G401 (cell line): ENCODE results near the gene KRT32. TPM values are rescaled to one million over a fixed set of nuclear protein-coding genes. Genes with fewer than 3 reads are reported as not detected.

Experiments
- DNase-seq: peaks from one replicate; pipeline ENCODE4 v3.0.0-alpha.2; 2015; ENCODE audit warnings: low spot score
- in situ Hi-C: cut with HindIII; loops from 2 replicates; pipeline ENCODE4 v1.10.0; 2016; ENCODE audit warnings: low sequenced_read_pairs, mixed read lengths
- total RNA-seq: library from RNA; depleted of rRNA; stranded (reverse); fragments of >200 nt; shearing (Covaris generic); gene quantifications from 2 replicates; pipeline ENCODE4 v1.2.3, GENCODE V29; 2014; rRNA removed

KRT32 gene
- total RNA-seq, 1 experiment from 2014 or later = not detected

- DNase-seq = no peak
- in situ Hi-C loops = no loop called here
Observed at GRCh38 chr17:41415833-41416335, 51.3 kb downstream of the KRT32 start.

- in situ Hi-C loops = no loop called here
- DNase-seq = no peak
Observed at GRCh38 chr17:41415411-41415810, 51.8 kb downstream of the KRT32 start.

- in situ Hi-C loops = no loop called here
Observed at GRCh38 chr17:41413982-41414381, 53.2 kb downstream of the KRT32 start.

GRCh38 chr17:41413353-41413957, 53.7 kb downstream of the KRT32 start:
- in situ Hi-C loops = no loop called here
- no peak for DNase-seq

More at GRCh38 chr17:41413982-41414381, 53.2 kb downstream of the KRT32 start:
- no peak for DNase-seq

- in situ Hi-C loops = no loop called here
- DNase-seq = no peak
Observed at GRCh38 chr17:41411072-41411840, 55.9 kb downstream of the KRT32 start.

Other genes with a start within 250 kb of the KRT32 start
- not detected in 2 replicates for gene KRTAP9-2, start 240.7 kb downstream of the KRT32 start, total RNA-seq
- gene KRTAP9-3, start 234.9 kb downstream of the KRT32 start, total RNA-seq = not detected in 2 replicates
- not detected in 2 replicates for gene KRTAP9-8, start 229.4 kb downstream of the KRT32 start, total RNA-seq
- not detected in 2 replicates for gene KRTAP9-4, start 217.7 kb downstream of the KRT32 start, total RNA-seq
- not detected in 2 replicates for gene KRTAP9-9, start 212.0 kb downstream of the KRT32 start, total RNA-seq
- gene KRTAP9-6, start 202.0 kb downstream of the KRT32 start, total RNA-seq = not detected in 2 replicates
- not detected in 2 replicates for gene KRTAP9-7, start 191.7 kb downstream of the KRT32 start, total RNA-seq
- gene KRTAP29-1, start 164.5 kb downstream of the KRT32 start, total RNA-seq = not detected in 2 replicates
- gene KRTAP16-1, start 158.1 kb downstream of the KRT32 start, total RNA-seq = not detected in 2 replicates
- not detected in 2 replicates for gene KRTAP17-1, start 151.7 kb downstream of the KRT32 start, total RNA-seq
- not detected in 2 replicates for gene KRT33A, start 116.6 kb downstream of the KRT32 start, total RNA-seq
- not detected in 2 replicates for gene KRT33B, start 97.6 kb downstream of the KRT32 start, total RNA-seq
- not detected in 2 replicates for gene KRT34, start 85.1 kb downstream of the KRT32 start, total RNA-seq
- not detected in 2 replicates for gene KRT31, start 69.8 kb downstream of the KRT32 start, total RNA-seq
- not detected in 2 replicates for gene KRT37, start 42.8 kb downstream of the KRT32 start, total RNA-seq
- not detected in 2 replicates for gene KRT38, start 26.4 kb downstream of the KRT32 start, total RNA-seq
- gene KRT35, start 13.8 kb upstream of the KRT32 start, total RNA-seq = not detected in 2 replicates
- not detected in 2 replicates for gene KRT36, start 22.5 kb upstream of the KRT32 start, total RNA-seq
- gene KRT13, start 38.2 kb upstream of the KRT32 start, total RNA-seq = not detected in 2 replicates
- not detected in 2 replicates for gene KRT15, start 51.5 kb upstream of the KRT32 start, total RNA-seq
- 7.8 TPM in 1 of 2 replicates, not detected in the other for gene KRT19, start 60.9 kb upstream of the KRT32 start, total RNA-seq
- not detected in 2 replicates for gene KRT9, start 104.7 kb upstream of the KRT32 start, total RNA-seq
- gene KRT14, start 119.5 kb upstream of the KRT32 start, total RNA-seq = not detected in 2 replicates
- gene KRT16, start 145.4 kb upstream of the KRT32 start, total RNA-seq = not detected in 2 replicates
- gene KRT17, start 157.2 kb upstream of the KRT32 start, total RNA-seq = not detected in 2 replicates
- gene EIF1, start 221.5 kb upstream of the KRT32 start, total RNA-seq = 18.0 and 39.6 TPM in 2 replicates
- gene GAST, start 244.9 kb upstream of the KRT32 start, total RNA-seq = not detected in 2 replicates